Panc1 (cell line): ENCODE data around the gene NEMF. TPM values are rescaled to one million over a fixed set of nuclear protein-coding genes. Genes with fewer than 3 reads are reported as not detected.

Experiments used
- ATAC-seq: fragments of 200-7000 bp; cut with Tn5 transposase; 2 replicates; pipeline ENCODE4 v1.9.1; 2020; ENCODE audit warnings: mild to moderate bottlenecking, moderate library complexity
- BruUV-seq: library from RNA; stranded (reverse); fragments of 400-500 nt; replicated peaks from 2 replicates; lab custom pipeline; 2021; lab: Mats Ljungman, UMichigan
- CTCF ChIA-PET: fragments of 300-600 bp; sonication (Branson Sonifier 250); formaldehyde crosslinking; loops from one replicate; lab custom pipeline; 2022; ENCODE audit warnings: antibody characterized with exemption; lab: Charles Lee
- POLR2A ChIA-PET: fragments of 300-600 bp; sonication (Branson Sonifier 250); formaldehyde crosslinking; loops from one replicate; lab custom pipeline; 2022; ENCODE audit warnings: antibody characterized with exemption; lab: Charles Lee
- DNase-seq: peaks from one replicate; pipeline ENCODE4 v3.0.0-alpha.2; 2010; ENCODE audit warnings: low read depth, low spot score
- H3K27ac ChIP-seq: 2 replicates; pipeline ENCODE4 v1.5.1; 2011; ENCODE audit warnings: mild to moderate bottlenecking, low read length, inconsistent platforms
- H3K27me3 ChIP-seq: fragments of 200-500 bp; sonication (Bioruptor generic); 2 replicates; pipeline ENCODE4 v1.6.0; 2014; ENCODE audit warnings: low read length, inconsistent platforms; ENCODE audit not compliant: control insufficient read depth, insufficient read depth
- H3K36me3 ChIP-seq: fragments of 200-500 bp; sonication (Bioruptor generic); 2 replicates; pipeline ENCODE4 v1.5.1; 2014; ENCODE audit warnings: inconsistent platforms, mild to moderate bottlenecking, low read length, moderate library complexity; ENCODE audit not compliant: control insufficient read depth, insufficient read depth
- H3K4me1 ChIP-seq: 2 replicates; pipeline ENCODE4 v1.5.1; 2011; ENCODE audit warnings: inconsistent platforms, mild to moderate bottlenecking, low read length, moderate library complexity; ENCODE audit not compliant: control insufficient read depth, insufficient read depth
- H3K4me3 ChIP-seq, 2 experiments: 2 replicates each; pipeline ENCODE4 v1.5.1; 2011 to 2012; ENCODE audit warnings: low read depth in 2 of 2, low read length in 2 of 2, mild to moderate bottlenecking in 2 of 2, inconsistent platforms in 1 of 2, moderate library complexity in 1 of 2
- H3K9me3 ChIP-seq: fragments of 200-500 bp; sonication (Bioruptor generic); 2 replicates; pipeline ENCODE4 v1.5.1; 2014; ENCODE audit warnings: low read depth, mild to moderate bottlenecking, inconsistent platforms, low read length, moderate library complexity; ENCODE audit not compliant: control insufficient read depth, insufficient read depth
- POLR2AphosphoS5 ChIP-seq: IDR thresholded peaks from 2 replicates; pipeline ENCODE4 v1.6.1; 2012; ENCODE audit warnings: mild to moderate bottlenecking, low read depth, low read length, moderate library complexity
- SIN3A ChIP-seq: IDR thresholded peaks from 2 replicates; pipeline ENCODE4 v1.6.1; 2012; ENCODE audit warnings: low read depth, mild to moderate bottlenecking, low read length, moderate library complexity, borderline replicate concordance; ENCODE audit not compliant: insufficient read depth
- TCF7L2 ChIP-seq: IDR thresholded peaks from 2 replicates; pipeline ENCODE4 v1.6.1; 2011; ENCODE audit warnings: mild to moderate bottlenecking, low read depth, low read length, inconsistent platforms
- in situ Hi-C: cut with HindIII; loops from 2 replicates; pipeline ENCODE4 v1.10.0; 2016; ENCODE audit warnings: low sequenced_read_pairs, low pct_unique_long_range_greater_than_20kb
- intact Hi-C: fragments of 100-400 bp; cut with micrococcal nuclease; formaldehyde crosslinking; loops from one replicate; pipeline ENCODE4 v1.10.0; 2022; ENCODE audit not compliant: unreplicated experiment
- total RNA-seq: library from RNA; stranded (reverse); gene quantifications from one replicate; pipeline ENCODE4 v1.2.1, GENCODE V29; 2021; ENCODE audit not compliant: unreplicated experiment
- TF ChIP-seq, protein P1 (sequence below): fragments of 450-650 bp; IDR thresholded peaks from 2 replicates; pipeline ENCODE4 v1.5.1; 2017; ENCODE audit warnings: mild to moderate bottlenecking
- TF ChIP-seq, protein P2 (sequence below), 2 experiments: IDR thresholded peaks; 2 replicates each; pipeline ENCODE4 v1.6.1; 2011 to 2012; ENCODE audit warnings: low read depth in 2 of 2, control low read depth in 1 of 2, low read length in 1 of 2, mild to moderate bottlenecking in 1 of 2, moderate library complexity in 1 of 2; ENCODE audit not compliant: insufficient read depth in 1 of 2

NEMF gene
- total RNA-seq, 1 experiment from 2014 or later = 38.3 TPM

- Histone ChIP-seq H3K4me3 (peak overlapping the region; percentile 75 to 80), H3K27ac (peak overlapping the region; percentile 97), H3K27me3 (no peaks in the 10 kb centered on the region), H3K36me3 (peaks cover 7% of the 10 kb centered on the region), H3K4me1 (no peaks in the 10 kb centered on the region; the same call in 1 of the 2 replicates), H3K9me3 (no peaks in the 10 kb centered on the region)
- ATAC-seq (peak; percentile 15; the same call in 1 of the 2 replicates), DNase-seq (no peak)
- no TSS peak for BruUV-seq
- intact Hi-C loops (loop anchor here (10.0 kb wide), 2 partner anchors 53 to 83 kb away; no protein-coding TSS in a partner anchor), in situ Hi-C loops (no loop called here)
- TF ChIP-seq, protein P1, sequence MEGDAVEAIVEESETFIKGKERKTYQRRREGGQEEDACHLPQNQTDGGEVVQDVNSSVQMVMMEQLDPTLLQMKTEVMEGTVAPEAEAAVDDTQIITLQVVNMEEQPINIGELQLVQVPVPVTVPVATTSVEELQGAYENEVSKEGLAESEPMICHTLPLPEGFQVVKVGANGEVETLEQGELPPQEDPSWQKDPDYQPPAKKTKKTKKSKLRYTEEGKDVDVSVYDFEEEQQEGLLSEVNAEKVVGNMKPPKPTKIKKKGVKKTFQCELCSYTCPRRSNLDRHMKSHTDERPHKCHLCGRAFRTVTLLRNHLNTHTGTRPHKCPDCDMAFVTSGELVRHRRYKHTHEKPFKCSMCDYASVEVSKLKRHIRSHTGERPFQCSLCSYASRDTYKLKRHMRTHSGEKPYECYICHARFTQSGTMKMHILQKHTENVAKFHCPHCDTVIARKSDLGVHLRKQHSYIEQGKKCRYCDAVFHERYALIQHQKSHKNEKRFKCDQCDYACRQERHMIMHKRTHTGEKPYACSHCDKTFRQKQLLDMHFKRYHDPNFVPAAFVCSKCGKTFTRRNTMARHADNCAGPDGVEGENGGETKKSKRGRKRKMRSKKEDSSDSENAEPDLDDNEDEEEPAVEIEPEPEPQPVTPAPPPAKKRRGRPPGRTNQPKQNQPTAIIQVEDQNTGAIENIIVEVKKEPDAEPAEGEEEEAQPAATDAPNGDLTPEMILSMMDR = no peak
- no peak for TF ChIP-seq SIN3A
- no peak for TF ChIP-seq TCF7L2
- no peak for TF ChIP-seq POLR2AphosphoS5
- TF ChIP-seq, protein P2, sequence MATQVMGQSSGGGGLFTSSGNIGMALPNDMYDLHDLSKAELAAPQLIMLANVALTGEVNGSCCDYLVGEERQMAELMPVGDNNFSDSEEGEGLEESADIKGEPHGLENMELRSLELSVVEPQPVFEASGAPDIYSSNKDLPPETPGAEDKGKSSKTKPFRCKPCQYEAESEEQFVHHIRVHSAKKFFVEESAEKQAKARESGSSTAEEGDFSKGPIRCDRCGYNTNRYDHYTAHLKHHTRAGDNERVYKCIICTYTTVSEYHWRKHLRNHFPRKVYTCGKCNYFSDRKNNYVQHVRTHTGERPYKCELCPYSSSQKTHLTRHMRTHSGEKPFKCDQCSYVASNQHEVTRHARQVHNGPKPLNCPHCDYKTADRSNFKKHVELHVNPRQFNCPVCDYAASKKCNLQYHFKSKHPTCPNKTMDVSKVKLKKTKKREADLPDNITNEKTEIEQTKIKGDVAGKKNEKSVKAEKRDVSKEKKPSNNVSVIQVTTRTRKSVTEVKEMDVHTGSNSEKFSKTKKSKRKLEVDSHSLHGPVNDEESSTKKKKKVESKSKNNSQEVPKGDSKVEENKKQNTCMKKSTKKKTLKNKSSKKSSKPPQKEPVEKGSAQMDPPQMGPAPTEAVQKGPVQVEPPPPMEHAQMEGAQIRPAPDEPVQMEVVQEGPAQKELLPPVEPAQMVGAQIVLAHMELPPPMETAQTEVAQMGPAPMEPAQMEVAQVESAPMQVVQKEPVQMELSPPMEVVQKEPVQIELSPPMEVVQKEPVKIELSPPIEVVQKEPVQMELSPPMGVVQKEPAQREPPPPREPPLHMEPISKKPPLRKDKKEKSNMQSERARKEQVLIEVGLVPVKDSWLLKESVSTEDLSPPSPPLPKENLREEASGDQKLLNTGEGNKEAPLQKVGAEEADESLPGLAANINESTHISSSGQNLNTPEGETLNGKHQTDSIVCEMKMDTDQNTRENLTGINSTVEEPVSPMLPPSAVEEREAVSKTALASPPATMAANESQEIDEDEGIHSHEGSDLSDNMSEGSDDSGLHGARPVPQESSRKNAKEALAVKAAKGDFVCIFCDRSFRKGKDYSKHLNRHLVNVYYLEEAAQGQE (IDR thresholded peaks at IDR 0.05; ENCODE audit: insufficient read depth in 1 of 2, low read depth in 2 of 2, low read length in 1 of 2) = no peak
- CTCF ChIA-PET = interaction anchor here (0.6 to 0.9 kb wide), 4 partner anchors 12 to 428 kb away, joined by 3 read pairs; no protein-coding TSS in a partner anchor
- POLR2A ChIA-PET = interaction anchor here (0.6 to 1.4 kb wide), 5 partner anchors 8 to 111 kb away, joined by 3 to 7 read pairs (median 3); no protein-coding TSS in a partner anchor
Measured at GRCh38 chr14:49892301-49892635, 39.7 kb upstream of the NEMF start.

GRCh38 chr14:49888293-49888692 is 35.7 kb upstream of the NEMF start:
- DNase-seq = no peak
- CTCF ChIA-PET = no interaction called here
- in situ Hi-C loops = no loop called here

More at GRCh38 chr14:49888293-49888692, 35.7 kb upstream of the NEMF start:
- no peaks in the 10 kb centered on the region for H3K27me3 ChIP-seq
- intact Hi-C loops = no loop called here
- H3K27ac ChIP-seq = no peak overlapping the region
- H3K9me3 ChIP-seq = no peaks in the 10 kb centered on the region
- no peak overlapping the region for H3K4me3 ChIP-seq
- TF ChIP-seq POLR2AphosphoS5 = no peak
- TF ChIP-seq, protein P2 (IDR thresholded peaks at IDR 0.05; ENCODE audit: insufficient read depth in 1 of 2, low read depth in 2 of 2, low read length in 1 of 2) = no peak
- TF ChIP-seq, protein P1 = no peak
- no peak for ATAC-seq
- H3K4me1 ChIP-seq = no peaks in the 10 kb centered on the region; the same call in 1 of the 2 replicates
- BruUV-seq = no TSS peak
- H3K36me3 ChIP-seq = no peaks in the 10 kb centered on the region; the same call in 1 of the 2 replicates
- POLR2A ChIA-PET = no interaction called here
